ENCODE measurements around the gene JAKMIP1. TPM values are rescaled to one million over a fixed set of nuclear protein-coding genes. Genes with fewer than 3 reads are reported as not detected.
A peak's percentile ranks its signal among the peaks of the same experiment; 100 is the strongest.

Gene JAKMIP1
- total RNA-seq, 4 donors from 2014 or later = 0.67 to 1.3 (median 1.1) TPM

DNA sequence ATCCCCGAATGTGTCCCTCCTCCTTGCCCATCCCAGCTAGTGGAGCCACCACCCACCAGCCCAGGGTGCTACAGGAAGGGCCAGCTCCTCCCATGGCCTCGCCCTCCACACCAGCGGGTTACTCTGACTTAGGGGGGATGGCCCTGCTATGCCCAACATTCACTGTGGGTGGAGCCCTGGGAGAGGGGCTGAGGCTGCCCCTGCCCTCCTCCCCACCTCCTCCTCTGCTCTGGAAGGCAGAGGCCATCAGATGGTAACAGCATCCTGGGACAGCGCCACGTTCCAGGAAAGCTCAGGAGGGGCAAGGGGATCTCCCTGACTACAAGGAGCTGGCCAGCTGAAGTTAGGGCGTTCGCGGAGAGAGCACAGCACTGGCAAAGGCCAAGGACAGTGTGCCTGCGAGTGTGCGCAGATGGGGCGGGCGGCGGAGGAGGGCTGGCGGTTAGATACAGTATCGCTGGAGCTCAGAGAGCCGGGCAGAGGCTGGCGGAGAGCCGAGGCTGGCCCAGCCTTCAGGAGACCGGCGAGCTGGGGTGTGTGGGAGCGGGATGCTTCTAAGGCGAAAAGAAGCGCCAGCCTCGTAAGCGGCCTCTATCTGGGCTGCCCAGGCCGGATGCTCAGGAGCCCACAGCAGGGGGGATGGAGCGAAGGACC, 1.5 kb downstream of the JAKMIP1 start:
- Histone ChIP-seq H3K36me3 (no peaks in the 10 kb centered on the region), H3K4me3 (peak overlapping the region; percentile 9 to 68 (median 44)), H3K9me3 (no peaks in the 10 kb centered on the region), H3K27me3 (peaks cover 0 to 82% (median 10%) of the 10 kb centered on the region in 4 donors), H3K4me1 (peaks cover 8 to 27% (median 14%) of the 10 kb centered on the region in 3 donors), H3K27ac (peak overlapping the region in 3 of 4 donors; percentile 2 to 57 (median 19))
- TF ChIP-seq, protein P1, sequence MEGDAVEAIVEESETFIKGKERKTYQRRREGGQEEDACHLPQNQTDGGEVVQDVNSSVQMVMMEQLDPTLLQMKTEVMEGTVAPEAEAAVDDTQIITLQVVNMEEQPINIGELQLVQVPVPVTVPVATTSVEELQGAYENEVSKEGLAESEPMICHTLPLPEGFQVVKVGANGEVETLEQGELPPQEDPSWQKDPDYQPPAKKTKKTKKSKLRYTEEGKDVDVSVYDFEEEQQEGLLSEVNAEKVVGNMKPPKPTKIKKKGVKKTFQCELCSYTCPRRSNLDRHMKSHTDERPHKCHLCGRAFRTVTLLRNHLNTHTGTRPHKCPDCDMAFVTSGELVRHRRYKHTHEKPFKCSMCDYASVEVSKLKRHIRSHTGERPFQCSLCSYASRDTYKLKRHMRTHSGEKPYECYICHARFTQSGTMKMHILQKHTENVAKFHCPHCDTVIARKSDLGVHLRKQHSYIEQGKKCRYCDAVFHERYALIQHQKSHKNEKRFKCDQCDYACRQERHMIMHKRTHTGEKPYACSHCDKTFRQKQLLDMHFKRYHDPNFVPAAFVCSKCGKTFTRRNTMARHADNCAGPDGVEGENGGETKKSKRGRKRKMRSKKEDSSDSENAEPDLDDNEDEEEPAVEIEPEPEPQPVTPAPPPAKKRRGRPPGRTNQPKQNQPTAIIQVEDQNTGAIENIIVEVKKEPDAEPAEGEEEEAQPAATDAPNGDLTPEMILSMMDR (IDR thresholded peaks at IDR 0.05) = no peak
- TF ChIP-seq POLR2A (IDR thresholded peaks at IDR 0.05) = no peak
- DNase-seq = no peak
- intact Hi-C loops (cut with DNase I) = no loop called here
- WGBS, 2 donors = 0 to 3% methylated on average over 2 to 11 of the region's 27 CpGs

DNA sequence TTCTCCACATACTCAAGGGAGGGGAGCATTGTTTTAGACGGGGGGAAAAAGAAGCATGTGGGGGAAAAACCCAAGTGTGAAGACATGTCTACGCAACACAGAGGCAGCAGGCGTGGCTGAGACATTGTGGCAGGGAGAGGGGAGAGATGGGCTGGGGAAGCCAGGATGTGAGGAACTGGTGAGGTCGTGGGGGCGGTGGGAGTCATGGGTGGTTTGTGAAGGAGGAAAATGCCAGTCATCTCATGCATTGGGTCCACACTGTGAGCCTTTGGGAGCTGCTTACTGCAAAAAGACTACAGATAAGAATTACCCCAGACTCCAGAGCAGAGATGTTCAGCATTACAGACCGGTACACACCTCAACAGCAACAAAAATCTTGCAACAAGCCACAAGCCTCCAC, 2.1 kb downstream of the JAKMIP1 start:
- DNase-seq = no peak
- peaks cover 8 to 27% (median 14%) of the 10 kb centered on the region in 3 donors for H3K4me1 ChIP-seq
- peaks cover 0 to 88% (median 10%) of the 10 kb centered on the region in 4 donors for H3K27me3 ChIP-seq
- WGBS, 2 donors = 27 to 33% methylated on average over 6 of the region's 6 CpGs
- H3K4me3 ChIP-seq = peak overlapping the region in 2 of 4 donors; percentile 53 to 68
- TF ChIP-seq POLR2A (IDR thresholded peaks at IDR 0.05) = no peak
- TF ChIP-seq, protein P1 (IDR thresholded peaks at IDR 0.05) = no peak
- intact Hi-C loops (cut with DNase I) = no loop called here
- H3K36me3 ChIP-seq = no peaks in the 10 kb centered on the region
- H3K27ac ChIP-seq = no peak overlapping the region
- no peaks in the 10 kb centered on the region for H3K9me3 ChIP-seq

DNA sequence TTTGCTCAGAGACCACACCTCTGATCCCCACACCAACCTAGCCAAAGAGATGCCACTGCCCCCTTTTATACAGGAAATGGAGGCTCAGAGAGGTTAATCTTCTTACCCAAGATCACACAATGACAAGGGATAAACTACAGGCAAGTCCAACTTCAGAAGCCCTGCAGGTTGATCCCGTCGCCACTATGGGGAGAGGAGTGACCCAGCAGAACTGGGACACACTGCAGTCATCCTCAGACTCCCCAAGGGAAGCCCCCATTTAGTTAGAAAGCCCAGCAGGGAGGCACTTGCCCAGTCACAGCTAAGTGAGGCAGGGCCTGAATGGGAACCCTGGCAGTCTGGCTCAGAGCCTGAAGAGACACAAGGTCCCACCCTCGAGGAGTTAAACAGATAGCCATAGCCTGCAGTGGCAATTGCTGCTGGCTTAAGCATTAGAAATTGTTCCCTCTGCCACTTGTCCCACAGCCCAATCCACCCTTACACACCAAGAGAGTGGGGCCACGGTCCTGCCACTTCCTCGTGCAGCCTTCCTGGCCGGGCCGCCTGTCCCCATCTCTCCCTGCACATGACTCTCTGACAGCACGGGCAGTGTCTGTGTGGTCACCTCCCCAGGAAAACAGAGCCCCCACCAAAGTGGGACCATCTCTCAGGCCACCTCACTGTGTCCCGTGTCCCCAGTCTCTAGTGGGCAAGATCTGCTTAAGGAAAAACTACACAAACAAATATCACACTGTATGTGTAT, 2.7 kb downstream of the JAKMIP1 start:
- TF ChIP-seq, protein P1 (IDR thresholded peaks at IDR 0.05) = no peak
- no peak for TF ChIP-seq POLR2A (IDR thresholded peaks at IDR 0.05)
- no peak overlapping the region for H3K4me3 ChIP-seq
- H3K36me3 ChIP-seq = no peaks in the 10 kb centered on the region
- H3K9me3 ChIP-seq = no peaks in the 10 kb centered on the region
- H3K27ac ChIP-seq = no peak overlapping the region
- H3K27me3 ChIP-seq = peaks cover 0 to 95% (median 10%) of the 10 kb centered on the region in 4 donors
- 55 to 57% methylated on average over 6 to 8 of the region's 9 CpGs for WGBS, 2 donors
- intact Hi-C loops (cut with DNase I) = no loop called here
- H3K4me1 ChIP-seq = peaks cover 8 to 27% (median 14%) of the 10 kb centered on the region in 3 donors
- DNase-seq = no peak

DNA sequence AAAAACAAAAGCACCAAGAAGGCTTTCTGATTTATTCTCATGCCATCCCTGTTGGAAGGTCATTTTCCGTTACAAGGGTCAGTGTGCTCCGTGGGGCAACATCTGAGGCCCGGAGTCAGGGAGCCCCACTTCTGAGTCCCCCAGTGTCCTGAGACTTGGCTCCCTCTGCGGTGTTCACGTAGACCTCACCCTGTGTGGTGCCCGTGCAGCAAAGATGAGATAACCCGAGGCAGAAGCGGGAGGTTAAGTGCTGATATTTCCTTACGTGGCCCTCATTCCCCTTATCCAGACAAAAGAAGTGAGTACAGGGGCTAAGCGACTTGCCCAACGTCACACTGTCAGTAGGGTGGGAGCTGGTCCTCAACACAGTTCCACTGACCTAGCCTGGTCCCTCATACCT, 3.5 kb downstream of the JAKMIP1 start:
- intact Hi-C loops (cut with DNase I) = no loop called here
- Histone ChIP-seq H3K27ac (no peak overlapping the region), H3K27me3 (peaks cover 0 to 100% (median 10%) of the 10 kb centered on the region in 4 donors), H3K9me3 (no peaks in the 10 kb centered on the region), H3K36me3 (no peaks in the 10 kb centered on the region), H3K4me1 (peaks cover 8 to 27% (median 14%) of the 10 kb centered on the region in 3 donors), H3K4me3 (no peak overlapping the region)
- TF ChIP-seq, protein P1 (IDR thresholded peaks at IDR 0.05) = no peak
- no peak for TF ChIP-seq POLR2A (IDR thresholded peaks at IDR 0.05)
- 73 to 79% methylated on average over 5 to 10 of the region's 11 CpGs for WGBS, 2 donors
- no peak for DNase-seq

DNA sequence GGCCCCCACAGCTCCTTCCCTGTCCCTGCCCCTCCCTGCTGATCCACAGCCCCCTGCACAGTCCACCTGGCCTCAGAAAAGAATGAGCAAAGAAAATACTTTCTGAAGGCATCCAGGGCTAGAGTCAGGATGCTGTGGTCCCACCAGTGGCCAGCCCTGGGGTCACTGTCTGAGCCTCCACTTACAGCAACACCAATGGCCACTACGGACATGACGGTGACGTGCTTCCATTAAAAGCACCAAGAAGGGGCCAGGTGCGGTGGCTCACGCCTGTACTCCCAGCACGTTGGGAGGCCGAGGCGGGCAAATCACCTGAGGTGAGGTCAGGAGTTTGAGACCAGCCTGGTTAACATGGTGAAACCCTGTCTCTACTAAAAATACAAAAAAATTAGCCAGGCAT, 4.0 kb downstream of the JAKMIP1 start:
- Histone ChIP-seq H3K9me3 (no peaks in the 10 kb centered on the region), H3K4me1 (peaks cover 8 to 27% (median 14%) of the 10 kb centered on the region in 3 donors), H3K27me3 (peaks cover 0 to 98% (median 10%) of the 10 kb centered on the region in 4 donors), H3K36me3 (no peaks in the 10 kb centered on the region), H3K27ac (no peak overlapping the region), H3K4me3 (no peak overlapping the region)
- TF ChIP-seq POLR2A (IDR thresholded peaks at IDR 0.05) = no peak
- TF ChIP-seq, protein P1 (IDR thresholded peaks at IDR 0.05) = no peak
- no peak for DNase-seq
- 80% methylated on average over 1 to 6 of the region's 8 CpGs for WGBS, 2 donors
- intact Hi-C loops (cut with DNase I) = no loop called here

Measured in esophagus squamous epithelium (tissue), 5 donors.